ENCODE results near the gene RACGAP1. TPM values are rescaled to one million over a fixed set of nuclear protein-coding genes. Genes with fewer than 3 reads are reported as not detected.

RACGAP1 gene
- total and polyA plus RNA-seq, 12 donors = 1.0 to 17.8 (median 3.9) TPM

DNA sequence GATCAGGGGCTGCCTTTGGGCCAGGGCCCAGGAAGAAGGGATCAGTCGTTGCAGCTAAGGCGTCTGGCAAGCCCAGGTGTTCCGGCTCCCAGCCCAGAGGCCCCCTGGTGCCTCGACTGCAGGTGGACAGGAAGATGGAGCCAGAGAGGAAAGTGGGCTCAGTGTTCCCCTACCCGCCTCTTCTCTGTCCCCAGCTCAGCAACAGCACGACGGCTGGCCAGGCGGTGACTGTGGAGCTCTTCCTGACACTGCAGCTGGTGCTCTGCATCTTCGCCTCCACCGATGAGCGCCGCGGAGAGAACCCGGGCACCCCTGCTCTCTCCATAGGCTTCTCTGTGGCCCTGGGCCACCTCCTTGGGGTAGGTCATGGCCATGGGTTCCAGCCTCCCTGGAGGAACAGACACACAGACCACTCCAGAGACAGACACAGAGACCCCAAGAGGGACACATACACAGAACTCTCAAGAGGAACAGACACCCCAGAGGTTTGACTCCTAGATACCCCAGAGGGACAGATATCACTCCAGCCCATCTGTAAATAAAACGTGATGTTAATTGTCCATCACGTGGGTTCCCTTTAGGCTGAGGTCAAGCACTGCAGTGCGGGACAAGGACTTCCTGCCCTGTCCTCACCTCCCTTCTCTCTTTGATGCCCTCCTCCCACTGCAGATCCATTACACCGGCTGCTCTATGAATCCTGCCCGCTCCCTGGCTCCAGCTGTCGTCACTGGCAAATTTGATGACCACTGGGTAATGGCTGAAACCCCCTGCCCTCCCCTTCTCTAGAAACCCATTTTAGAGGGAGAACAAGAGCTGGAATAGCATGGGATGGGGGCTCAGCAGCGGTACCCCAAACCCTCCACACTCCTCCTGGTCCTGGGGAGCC lies 71.1 kb downstream of the RACGAP1 start:
- intact Hi-C loops (cut with DNase I) = loop anchor here in 1 of 10 donors (10.0 kb wide), 1 partner anchor 89 kb away; no protein-coding TSS in a partner anchor
- Histone ChIP-seq H3K27me3 (peaks cover 0 to 74% (median 51%) of the 10 kb centered on the region in 7 donors), H3K4me1 (peaks cover 0 to 9% (median 0%) of the 10 kb centered on the region in 9 donors), H3K36me3 (no peaks in the 10 kb centered on the region), H3K9me3 (no peaks in the 10 kb centered on the region), H3K4me3 (no peak overlapping the region), H3K27ac (no peak overlapping the region)
- DNase-seq = no peak
- no peak for ATAC-seq
- TF ChIP-seq, protein P1, sequence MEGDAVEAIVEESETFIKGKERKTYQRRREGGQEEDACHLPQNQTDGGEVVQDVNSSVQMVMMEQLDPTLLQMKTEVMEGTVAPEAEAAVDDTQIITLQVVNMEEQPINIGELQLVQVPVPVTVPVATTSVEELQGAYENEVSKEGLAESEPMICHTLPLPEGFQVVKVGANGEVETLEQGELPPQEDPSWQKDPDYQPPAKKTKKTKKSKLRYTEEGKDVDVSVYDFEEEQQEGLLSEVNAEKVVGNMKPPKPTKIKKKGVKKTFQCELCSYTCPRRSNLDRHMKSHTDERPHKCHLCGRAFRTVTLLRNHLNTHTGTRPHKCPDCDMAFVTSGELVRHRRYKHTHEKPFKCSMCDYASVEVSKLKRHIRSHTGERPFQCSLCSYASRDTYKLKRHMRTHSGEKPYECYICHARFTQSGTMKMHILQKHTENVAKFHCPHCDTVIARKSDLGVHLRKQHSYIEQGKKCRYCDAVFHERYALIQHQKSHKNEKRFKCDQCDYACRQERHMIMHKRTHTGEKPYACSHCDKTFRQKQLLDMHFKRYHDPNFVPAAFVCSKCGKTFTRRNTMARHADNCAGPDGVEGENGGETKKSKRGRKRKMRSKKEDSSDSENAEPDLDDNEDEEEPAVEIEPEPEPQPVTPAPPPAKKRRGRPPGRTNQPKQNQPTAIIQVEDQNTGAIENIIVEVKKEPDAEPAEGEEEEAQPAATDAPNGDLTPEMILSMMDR (IDR thresholded peaks at IDR 0.05) = no peak
- WGBS, 2 donors = 79 to 80% methylated on average over 21 of the region's 21 CpGs

DNA sequence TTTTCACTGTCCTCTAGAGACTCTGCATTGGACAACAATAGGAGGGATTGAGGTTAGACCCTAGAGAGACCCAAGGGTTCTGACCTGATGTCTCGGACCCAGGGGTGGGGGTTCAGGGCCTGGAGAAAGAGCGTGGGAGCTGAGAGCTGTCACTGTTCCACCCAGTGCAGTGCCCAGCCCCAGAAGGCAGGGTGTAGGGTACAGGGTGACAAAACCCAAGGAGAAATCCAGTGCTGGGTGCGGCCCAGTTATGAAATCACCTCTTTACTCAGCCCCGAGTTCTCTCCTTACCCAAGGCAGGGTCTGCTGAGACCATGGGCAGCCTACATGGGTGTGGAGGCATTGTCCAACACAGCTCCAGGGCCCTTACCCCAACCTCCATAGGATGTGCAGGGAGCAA lies 72.1 kb downstream of the RACGAP1 start:
- ATAC-seq (no peak), DNase-seq (no peak)
- TF ChIP-seq, protein P1 (IDR thresholded peaks at IDR 0.05) = no peak
- WGBS, 2 donors = 89 to 93% methylated on average over 4 of the region's 4 CpGs
- Histone ChIP-seq H3K4me3 (no peak overlapping the region), H3K9me3 (no peaks in the 10 kb centered on the region), H3K27me3 (peaks cover 0 to 65% (median 48%) of the 10 kb centered on the region in 7 donors), H3K27ac (no peak overlapping the region), H3K36me3 (no peaks in the 10 kb centered on the region), H3K4me1 (peaks cover 0 to 7% (median 0%) of the 10 kb centered on the region in 9 donors)
- intact Hi-C loops (cut with DNase I) = loop anchor here in 1 of 10 donors (10.0 kb wide), 1 partner anchor 88 kb away; no protein-coding TSS in a partner anchor

DNA sequence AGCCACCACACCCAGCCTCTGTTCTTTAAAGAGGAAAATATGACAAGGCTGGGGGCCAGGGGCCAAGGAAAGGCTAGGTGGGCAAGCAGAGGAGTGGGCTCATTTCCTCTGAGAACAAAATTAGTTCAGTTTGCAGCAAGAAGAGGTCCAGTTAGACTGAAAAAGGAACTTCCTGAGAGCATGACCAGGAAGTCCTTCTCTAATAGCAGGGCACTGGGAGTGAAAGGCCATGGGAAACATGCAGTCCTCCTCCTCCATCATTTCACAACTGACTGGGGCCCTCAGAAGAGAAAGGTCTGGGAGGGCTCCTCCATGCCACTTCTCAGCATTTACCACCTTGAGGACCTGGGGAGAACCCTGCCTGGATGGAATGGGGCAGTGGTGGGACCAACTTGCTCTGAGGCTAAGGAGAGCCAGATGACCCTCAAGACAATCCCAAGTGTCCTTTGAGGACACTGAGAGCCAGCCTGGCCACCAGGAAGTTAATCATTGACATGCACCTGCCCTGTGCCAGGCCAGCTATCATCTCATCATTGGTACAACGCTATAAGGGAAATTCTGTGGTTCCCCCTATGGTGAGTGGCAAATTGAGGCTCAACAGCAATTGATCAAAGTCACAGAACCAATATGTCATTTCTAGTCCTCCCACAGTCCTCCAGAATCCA lies 72.8 kb downstream of the RACGAP1 start:
- Histone ChIP-seq H3K9me3 (no peaks in the 10 kb centered on the region), H3K4me3 (no peak overlapping the region), H3K36me3 (no peaks in the 10 kb centered on the region), H3K4me1 (peaks cover 0 to 7% (median 0%) of the 10 kb centered on the region in 9 donors), H3K27me3 (peaks cover 0 to 59% (median 48%) of the 10 kb centered on the region in 7 donors), H3K27ac (no peak overlapping the region)
- intact Hi-C loops (cut with DNase I) = loop anchor here in 1 of 10 donors (10.0 kb wide), 1 partner anchor 88 kb away; no protein-coding TSS in a partner anchor
- 75 to 87% methylated on average over 1 of the region's 1 CpG for WGBS, 2 donors
- ATAC-seq (no peak), DNase-seq (no peak)
- TF ChIP-seq, protein P1 (IDR thresholded peaks at IDR 0.05) = no peak
